Fibroblast of gingiva (primary cell): ENCODE measurements around the gene BRSK2.
"Not testable (repeated sequence)": the region's sequence is repeated elsewhere in the genome, so short reads cannot be mapped to it uniquely, and the experiment has no call there.

Source experiments
- DNase-seq: peaks from one replicate; pipeline ENCODE4 v3.0.0-alpha.2; 2011; ENCODE audit warnings: low read depth

BRSK2 gene

GRCh38 chr11:1354125-1354938, 35.4 kb upstream of the BRSK2 start:
- no peak for DNase-seq

- no peak for DNase-seq
These were observed 33.7 kb upstream of the BRSK2 start for GRCh38 chr11:1356007-1356435.

GRCh38 chr11:1356478-1356960, 33.2 kb upstream of the BRSK2 start:
- no peak for DNase-seq

- no peak for DNase-seq
These were observed 31.4 kb upstream of the BRSK2 start for GRCh38 chr11:1358286-1358685.

- not testable (repeated sequence) for DNase-seq
These were observed 30.8 kb upstream of the BRSK2 start for GRCh38 chr11:1358931-1359330.

- DNase-seq, result no peak
These were observed 30.2 kb upstream of the BRSK2 start for GRCh38 chr11:1359556-1359955.

GRCh38 chr11:1360181-1360834, 29.4 kb upstream of the BRSK2 start:
- DNase-seq, result no peak

GRCh38 chr11:1360835-1361357, 28.8 kb upstream of the BRSK2 start:
- no peak for DNase-seq

- no peak for DNase-seq
These were observed 27.9 kb upstream of the BRSK2 start for GRCh38 chr11:1361882-1362281.

GRCh38 chr11:1367721-1368120, 22.0 kb upstream of the BRSK2 start:
- DNase-seq, result no peak

GRCh38 chr11:1368216-1368615, 21.5 kb upstream of the BRSK2 start:
- no peak for DNase-seq

GRCh38 chr11:1368966-1369365, 20.8 kb upstream of the BRSK2 start:
- DNase-seq, result no peak

- no peak for DNase-seq
These were observed 20.2 kb upstream of the BRSK2 start for GRCh38 chr11:1369371-1370005.

GRCh38 chr11:1370186-1371025, 19.3 kb upstream of the BRSK2 start:
- no peak for DNase-seq

- DNase-seq, result no peak
These were observed 18.8 kb upstream of the BRSK2 start for GRCh38 chr11:1371026-1371325.

- DNase-seq, result no peak
These were observed 18.4 kb upstream of the BRSK2 start for GRCh38 chr11:1371377-1371776.

GRCh38 chr11:1371836-1372465, 17.8 kb upstream of the BRSK2 start:
- DNase-seq, result no peak

- no peak for DNase-seq
These were observed 17.1 kb upstream of the BRSK2 start for GRCh38 chr11:1372660-1373059.

- no peak for DNase-seq
These were observed 16.1 kb upstream of the BRSK2 start for GRCh38 chr11:1373536-1374214.

- DNase-seq, result no peak
These were observed 14.4 kb upstream of the BRSK2 start for GRCh38 chr11:1375161-1375954.
